Measurements from ENCODE around the gene RAB40C.

- TF ChIP-seq CREM (IDR thresholded peaks at IDR 0.05; ENCODE audit: low read depth), result no peak
- no peak for TF ChIP-seq CHD4 (IDR thresholded peaks at IDR 0.05; ENCODE audit: insufficient read depth, insufficient replicate concordance, low read depth, low read length, poor library complexity, severe bottlenecking)
- TF ChIP-seq ZNF41 (CRISPR knock-in tag; conservative IDR thresholded peaks at IDR 0.05), result no peak
- no peak for TF ChIP-seq ZNF644 (tag; IDR thresholded peaks at IDR 0.05; ENCODE audit: low read depth)
- TF ChIP-seq, protein P1, sequence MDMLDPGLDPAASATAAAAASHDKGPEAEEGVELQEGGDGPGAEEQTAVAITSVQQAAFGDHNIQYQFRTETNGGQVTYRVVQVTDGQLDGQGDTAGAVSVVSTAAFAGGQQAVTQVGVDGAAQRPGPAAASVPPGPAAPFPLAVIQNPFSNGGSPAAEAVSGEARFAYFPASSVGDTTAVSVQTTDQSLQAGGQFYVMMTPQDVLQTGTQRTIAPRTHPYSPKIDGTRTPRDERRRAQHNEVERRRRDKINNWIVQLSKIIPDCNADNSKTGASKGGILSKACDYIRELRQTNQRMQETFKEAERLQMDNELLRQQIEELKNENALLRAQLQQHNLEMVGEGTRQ (CRISPR knock-in tag; IDR thresholded peaks at IDR 0.05), result no peak
- no peak for TF ChIP-seq CEBPB (tag; IDR thresholded peaks at IDR 0.05)
- no peak for TF ChIP-seq POLR2H (tag; IDR thresholded peaks at IDR 0.05; ENCODE audit: low read depth)
- TF ChIP-seq STAT6 (CRISPR knock-in tag; IDR thresholded peaks at IDR 0.05), result no peak
Measured at GRCh38 chr16:568401-569258, 21.2 kb upstream of the RAB40C start.
